Mesenchymal stem cell (in vitro differentiated cells and primary cell): ENCODE results near the gene PROSER2.

ENCODE experiments used
- DNase-seq: peaks from one replicate; pipeline ENCODE4 v3.0.0-alpha.2; 2013
- H2AFZ ChIP-seq: one replicate; pipeline ENCODE4 v1.6.1; 2013; ENCODE audit warnings: low read depth, mild to moderate bottlenecking, control low read depth, inconsistent platforms, low read length, moderate library complexity
- H2AK5ac ChIP-seq: 2 replicates; pipeline ENCODE4 v1.6.1; 2013; ENCODE audit warnings: low read length, moderate library complexity, mild to moderate bottlenecking, inconsistent platforms; ENCODE audit not compliant: severe bottlenecking
- H2BK120ac ChIP-seq: one replicate; pipeline ENCODE4 v1.6.1; 2013; ENCODE audit warnings: low read depth, mild to moderate bottlenecking, inconsistent platforms, low read length, moderate library complexity
- H2BK12ac ChIP-seq, 2 experiments: one replicate each; pipeline ENCODE4 v1.6.1; 2013; ENCODE audit warnings: inconsistent platforms in 2 of 2, low read length in 2 of 2, mild to moderate bottlenecking in 2 of 2, moderate library complexity in 2 of 2, control low read depth in 1 of 2
- H2BK15ac ChIP-seq: one replicate; pipeline ENCODE4 v1.6.1; 2013; ENCODE audit warnings: mild to moderate bottlenecking, low read depth, inconsistent platforms; ENCODE audit not compliant: poor library complexity, severe bottlenecking
- H2BK5ac ChIP-seq: 2 replicates; pipeline ENCODE4 v1.6.1; 2013; ENCODE audit warnings: low read depth, mild to moderate bottlenecking, low read length, control low read depth, inconsistent platforms; ENCODE audit not compliant: poor library complexity, severe bottlenecking
- H3K14ac ChIP-seq, 2 experiments: one replicate each; pipeline ENCODE4 v1.6.1; 2013; ENCODE audit warnings: inconsistent platforms in 2 of 2, low read length in 2 of 2, control low read depth in 1 of 2, mild to moderate bottlenecking in 1 of 2, moderate library complexity in 1 of 2
- H3K18ac ChIP-seq, 2 experiments: one replicate each; pipeline ENCODE4 v1.6.1; 2013; ENCODE audit warnings: inconsistent platforms in 2 of 2, low read length in 2 of 2, control low read depth in 1 of 2, low read depth in 1 of 2, mild to moderate bottlenecking in 1 of 2
- H3K23ac ChIP-seq, 2 experiments: one replicate each; pipeline ENCODE4 v1.6.1; 2013; ENCODE audit warnings: inconsistent platforms in 2 of 2, low read length in 2 of 2, mild to moderate bottlenecking in 2 of 2, moderate library complexity in 2 of 2, control low read depth in 1 of 2
- H3K27ac ChIP-seq: 2 replicates; pipeline ENCODE4 v1.5.1; 2013; ENCODE audit warnings: mild to moderate bottlenecking, moderate library complexity, low read length, control low read depth, inconsistent platforms; ENCODE audit not compliant: poor library complexity, severe bottlenecking
- H3K27me3 ChIP-seq, 2 experiments: 2 replicates each; pipeline versions ENCODE4 v1.6.1 to v1.7.0; 2013; ENCODE audit warnings: low read length in 2 of 2, mild to moderate bottlenecking in 2 of 2, moderate library complexity in 2 of 2, control low read depth in 1 of 2, inconsistent platforms in 1 of 2; ENCODE audit not compliant: control insufficient read depth in 1 of 2, insufficient read depth in 1 of 2
- H3K36me3 ChIP-seq, 2 experiments: 2 replicates each; pipeline versions ENCODE4 v1.6.1 to v1.7.0; 2013; ENCODE audit warnings: low read length in 2 of 2, control low read depth in 1 of 2, inconsistent platforms in 1 of 2, low read depth in 1 of 2, mild to moderate bottlenecking in 1 of 2; ENCODE audit not compliant: insufficient read depth in 2 of 2, control insufficient read depth in 1 of 2
- H3K4ac ChIP-seq, 2 experiments: one replicate each; pipeline ENCODE4 v1.6.1; 2013; ENCODE audit warnings: inconsistent platforms in 2 of 2, low read length in 2 of 2, mild to moderate bottlenecking in 2 of 2, moderate library complexity in 2 of 2, control low read depth in 1 of 2, low read depth in 1 of 2
- H3K4me1 ChIP-seq: 2 replicates; pipeline ENCODE4 v1.6.1; 2013; ENCODE audit warnings: low read depth, low read length, control low read depth; ENCODE audit not compliant: control insufficient read depth, insufficient read depth
- H3K4me2 ChIP-seq: 2 replicates; pipeline ENCODE4 v1.6.1; 2013; ENCODE audit warnings: low read length, mild to moderate bottlenecking, inconsistent platforms; ENCODE audit not compliant: poor library complexity, severe bottlenecking
- H3K4me3 ChIP-seq, 2 experiments: 2 replicates each; pipeline versions ENCODE4 v1.5.1 to v1.7.0; 2013; ENCODE audit warnings: low read length in 2 of 2, mild to moderate bottlenecking in 2 of 2, control low read depth in 1 of 2, low read depth in 1 of 2; ENCODE audit not compliant: insufficient read depth in 1 of 2
- H3K79me1 ChIP-seq: replicated peaks from 2 replicates; pipeline ENCODE4 v1.6.1; 2013; ENCODE audit warnings: mild to moderate bottlenecking, control low read depth, low read length, inconsistent platforms; ENCODE audit not compliant: poor library complexity, severe bottlenecking
- H3K9ac ChIP-seq: 2 replicates; pipeline ENCODE4 v1.7.0; 2013; ENCODE audit warnings: mild to moderate bottlenecking, low read length, moderate library complexity
- H3K9me3 ChIP-seq: 2 replicates; pipeline ENCODE4 v1.7.0; 2013; ENCODE audit warnings: mild to moderate bottlenecking, low read length; ENCODE audit not compliant: control insufficient read depth
- H4K8ac ChIP-seq: one replicate; pipeline ENCODE4 v1.6.1; 2013; ENCODE audit warnings: inconsistent platforms, mild to moderate bottlenecking, low read length, moderate library complexity
- H4K91ac ChIP-seq: one replicate; pipeline ENCODE4 v1.6.1; 2013; ENCODE audit warnings: mild to moderate bottlenecking, low read length, inconsistent platforms
- WGBS: methylation state at CpG from one replicate; pipeline ENCODE4 v1.1.7; 2013; ENCODE audit warnings: mixed read lengths; 5-methylcytosine and 5-hydroxymethylcytosine counted together

Gene PROSER2

GRCh38 chr10:11858093-11858492 is 34.9 kb downstream of the PROSER2 start:
- H2BK15ac ChIP-seq, result no peak overlapping the region
- H3K4me1 ChIP-seq, result peaks cover 5% of the 10 kb centered on the region
- H3K9ac ChIP-seq, result no peak overlapping the region
- no peak overlapping the region for H2BK120ac ChIP-seq
- H3K27ac ChIP-seq, result no peak overlapping the region
- H3K4me3 ChIP-seq, result no peak overlapping the region
- no peak overlapping the region for H2BK12ac ChIP-seq
- H2BK5ac ChIP-seq, result no peak overlapping the region
- H4K91ac ChIP-seq, result no peak overlapping the region
- peaks cover 0 to 41% of the 10 kb centered on the region in 2 experiments for H3K36me3 ChIP-seq
- H3K79me1 ChIP-seq, result peaks cover 14% of the 10 kb centered on the region
- H3K9me3 ChIP-seq, result no peaks in the 10 kb centered on the region
- no peaks in the 10 kb centered on the region for H3K27me3 ChIP-seq
- no peak overlapping the region for H3K23ac ChIP-seq
- WGBS, result 95% methylated on average over 6 of the region's 6 CpGs
- H3K4ac ChIP-seq, result no peak overlapping the region
- H2AK5ac ChIP-seq, result no peak overlapping the region
- no peak overlapping the region for H3K4me2 ChIP-seq
- no peak overlapping the region for H2AFZ ChIP-seq
- no peak overlapping the region for H3K18ac ChIP-seq
- no peak for DNase-seq
- H4K8ac ChIP-seq, result no peak overlapping the region
- no peak overlapping the region for H3K14ac ChIP-seq

- H3K79me1 ChIP-seq, result peaks cover 17% of the 10 kb centered on the region
- H2BK120ac ChIP-seq, result no peak overlapping the region
- no peak for DNase-seq
- no peak overlapping the region for H3K14ac ChIP-seq
- H3K36me3 ChIP-seq, result peaks cover 0 to 36% of the 10 kb centered on the region in 2 experiments
- H2AK5ac ChIP-seq, result no peak overlapping the region
- no peaks in the 10 kb centered on the region for H3K27me3 ChIP-seq
- H3K9me3 ChIP-seq, result no peaks in the 10 kb centered on the region
- no peak overlapping the region for H3K4me3 ChIP-seq
- H3K9ac ChIP-seq, result no peak overlapping the region
- no peak overlapping the region for H3K18ac ChIP-seq
- no peak overlapping the region for H3K4me2 ChIP-seq
- H3K4me1 ChIP-seq, result peaks cover 5% of the 10 kb centered on the region
- no peak overlapping the region for H2BK15ac ChIP-seq
- H3K27ac ChIP-seq, result no peak overlapping the region
- H4K91ac ChIP-seq, result no peak overlapping the region
- H2BK12ac ChIP-seq, result no peak overlapping the region
- no peak overlapping the region for H3K4ac ChIP-seq
- no peak overlapping the region for H2BK5ac ChIP-seq
- H3K23ac ChIP-seq, result no peak overlapping the region
- WGBS, result 94% methylated on average over 8 of the region's 11 CpGs
- H4K8ac ChIP-seq, result no peak overlapping the region
- no peak overlapping the region for H2AFZ ChIP-seq
Observed at GRCh38 chr10:11861341-11861740, 38.2 kb downstream of the PROSER2 start.

- Histone ChIP-seq H3K36me3 (peaks cover 0 to 34% of the 10 kb centered on the region in 2 experiments), H3K14ac (no peak overlapping the region), H3K79me1 (peaks cover 13% of the 10 kb centered on the region), H3K27ac (no peak overlapping the region), H3K27me3 (no peaks in the 10 kb centered on the region), H3K4me1 (peaks cover 1% of the 10 kb centered on the region), H3K4ac (no peak overlapping the region), H2BK15ac (no peak overlapping the region), H3K23ac (no peak overlapping the region), H2BK12ac (no peak overlapping the region), H3K9me3 (no peaks in the 10 kb centered on the region), H2AK5ac (no peak overlapping the region), H4K8ac (no peak overlapping the region), H2BK120ac (no peak overlapping the region), H4K91ac (no peak overlapping the region), H2BK5ac (no peak overlapping the region), H3K4me3 (no peak overlapping the region), H3K18ac (no peak overlapping the region), H3K9ac (no peak overlapping the region), H3K4me2 (no peak overlapping the region), H2AFZ (no peak overlapping the region)
- DNase-seq, result no peak
- WGBS, result 93% methylated on average over 11 of the region's 11 CpGs
Observed at GRCh38 chr10:11861811-11862428, 38.8 kb downstream of the PROSER2 start.

GRCh38 chr10:11863353-11864109 is 40.4 kb downstream of the PROSER2 start:
- Histone ChIP-seq H3K36me3 (peaks cover 0 to 42% of the 10 kb centered on the region in 2 experiments), H3K27me3 (no peaks in the 10 kb centered on the region), H4K8ac (no peak overlapping the region), H3K4me2 (no peak overlapping the region), H3K79me1 (peaks cover 13% of the 10 kb centered on the region), H3K27ac (no peak overlapping the region), H2AFZ (no peak overlapping the region), H2BK120ac (no peak overlapping the region), H3K4me1 (no peaks in the 10 kb centered on the region), H3K4me3 (no peak overlapping the region), H2BK12ac (no peak overlapping the region), H4K91ac (no peak overlapping the region), H3K14ac (no peak overlapping the region), H3K4ac (no peak overlapping the region), H3K23ac (no peak overlapping the region), H3K9ac (no peak overlapping the region), H3K18ac (no peak overlapping the region), H3K9me3 (no peaks in the 10 kb centered on the region), H2BK15ac (no peak overlapping the region), H2BK5ac (no peak overlapping the region), H2AK5ac (no peak overlapping the region)
- no peak for DNase-seq
- WGBS, result 85% methylated on average over 10 of the region's 13 CpGs
